SK-N-SH treated with all-trans-retinoic acid at 6 μM for 48 hours (cell line): ENCODE results near the gene HOXA7.

ENCODE experiments used
- ARNTL ChIP-seq: fragments of 450-650 bp; formaldehyde crosslinking; IDR thresholded peaks from 2 replicates; pipeline ENCODE4 v1.5.0; 2020; ENCODE audit warnings: low read depth, mild to moderate bottlenecking, moderate library complexity, borderline replicate concordance
- ESRRG ChIP-seq: fragments of 250-450 bp; sonication (Bioruptor Pico); IDR thresholded peaks from 2 replicates; pipeline ENCODE4 v1.6.1; 2021; ENCODE audit warnings: mild to moderate bottlenecking
- GLIS3 ChIP-seq: fragments of 250-450 bp; sonication (Bioruptor Pico); IDR thresholded peaks from 2 replicates; pipeline ENCODE4 v1.5.0; 2020; ENCODE audit warnings: mild to moderate bottlenecking, moderate library complexity
- ISL1 ChIP-seq: fragments of 250-450 bp; sonication (Bioruptor Pico); IDR thresholded peaks from 2 replicates; pipeline ENCODE4 v2.1.2; 2022; ENCODE audit warnings: mild to moderate bottlenecking, moderate library complexity
- OSR1 ChIP-seq: fragments of 250-450 bp; sonication (Bioruptor Pico); IDR thresholded peaks from 2 replicates; pipeline ENCODE4 v1.8.0; 2022; ENCODE audit warnings: moderate library complexity, mild to moderate bottlenecking, inconsistent platforms
- RARB ChIP-seq: fragments of 250-450 bp; sonication (Bioruptor Pico); IDR thresholded peaks from 2 replicates; pipeline ENCODE4 v1.8.0; 2021; ENCODE audit warnings: mild to moderate bottlenecking, moderate library complexity
- TCF4 ChIP-seq: fragments of 250-450 bp; sonication (Bioruptor Pico); IDR thresholded peaks from 2 replicates; pipeline ENCODE4 v1.8.0; 2021; ENCODE audit warnings: mild to moderate bottlenecking, moderate library complexity, borderline replicate concordance
- ZNF565 ChIP-seq: fragments of 450-650 bp; formaldehyde crosslinking; conservative IDR thresholded peaks from 2 replicates; pipeline ENCODE4 v1.5.0; 2020; ENCODE audit warnings: low read depth, mild to moderate bottlenecking, moderate library complexity
- ZNF70 ChIP-seq: fragments of 450-650 bp; formaldehyde crosslinking; IDR thresholded peaks from 2 replicates; pipeline ENCODE4 v1.5.0; 2020; ENCODE audit warnings: mild to moderate bottlenecking, moderate library complexity
- TF ChIP-seq, protein P1 (sequence below): fragments of 250-450 bp; sonication (Bioruptor Pico); IDR thresholded peaks from 2 replicates; pipeline ENCODE4 v1.5.1; 2020; ENCODE audit warnings: low read depth, mild to moderate bottlenecking, moderate library complexity
- TF ChIP-seq, protein P2 (sequence below): fragments of 250-450 bp; sonication (Bioruptor Pico); IDR thresholded peaks from 2 replicates; pipeline ENCODE4 v1.8.0; 2020; ENCODE audit warnings: mild to moderate bottlenecking, moderate library complexity, borderline replicate concordance
- TF ChIP-seq, protein P3 (sequence below): fragments of 250-450 bp; sonication (Bioruptor Pico); IDR thresholded peaks from 2 replicates; pipeline ENCODE4 v1.8.0; 2021; ENCODE audit warnings: low read depth, mild to moderate bottlenecking, moderate library complexity, borderline replicate concordance

DNA sequence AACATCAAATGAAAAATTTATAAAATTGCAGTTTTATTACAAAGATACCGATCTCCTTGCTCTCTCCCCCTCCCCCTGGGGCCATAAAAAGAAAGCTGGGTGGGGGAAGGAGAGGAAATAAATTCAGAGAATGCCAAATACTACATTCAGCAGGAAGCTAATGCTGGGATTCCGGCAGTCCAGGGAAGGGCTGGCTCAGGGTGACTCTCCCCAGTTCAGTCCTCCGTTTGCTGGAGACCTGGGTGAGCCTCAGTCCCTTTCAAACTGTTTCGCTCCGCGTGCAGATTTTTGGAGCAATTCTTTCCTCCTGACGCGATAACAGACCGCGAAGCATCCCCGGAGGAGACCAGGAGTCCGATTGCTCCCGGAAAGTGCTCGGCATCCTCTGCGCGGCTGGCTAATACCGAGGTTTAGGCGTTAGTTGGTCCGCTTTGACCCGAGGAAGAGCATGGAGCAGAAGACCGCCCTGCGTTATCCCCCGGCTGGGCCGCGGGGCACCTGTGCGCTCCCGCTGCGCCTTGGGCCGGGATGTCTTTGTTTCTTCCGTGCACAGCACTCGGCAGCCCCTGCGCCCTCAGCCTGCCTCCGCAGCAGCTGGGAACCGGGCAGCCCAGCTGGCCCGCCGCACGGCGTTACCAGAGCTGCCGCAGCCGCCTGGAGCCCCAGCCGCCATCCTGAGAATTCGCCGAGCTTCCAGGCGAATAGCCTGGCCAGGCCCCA is 50.1 kb downstream of the HOXA7 start:
- TF ChIP-seq, protein P1, sequence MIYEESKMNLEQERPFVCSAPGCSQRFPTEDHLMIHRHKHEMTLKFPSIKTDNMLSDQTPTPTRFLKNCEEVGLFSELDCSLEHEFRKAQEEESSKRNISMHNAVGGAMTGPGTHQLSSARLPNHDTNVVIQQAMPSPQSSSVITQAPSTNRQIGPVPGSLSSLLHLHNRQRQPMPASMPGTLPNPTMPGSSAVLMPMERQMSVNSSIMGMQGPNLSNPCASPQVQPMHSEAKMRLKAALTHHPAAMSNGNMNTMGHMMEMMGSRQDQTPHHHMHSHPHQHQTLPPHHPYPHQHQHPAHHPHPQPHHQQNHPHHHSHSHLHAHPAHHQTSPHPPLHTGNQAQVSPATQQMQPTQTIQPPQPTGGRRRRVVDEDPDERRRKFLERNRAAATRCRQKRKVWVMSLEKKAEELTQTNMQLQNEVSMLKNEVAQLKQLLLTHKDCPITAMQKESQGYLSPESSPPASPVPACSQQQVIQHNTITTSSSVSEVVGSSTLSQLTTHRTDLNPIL (CRISPR knock-in tag), result no peak
- TF ChIP-seq ISL1 (CRISPR knock-in tag) (no peak), ZNF565 (CRISPR knock-in tag) (no peak), ARNTL (CRISPR knock-in tag) (no peak), GLIS3 (CRISPR knock-in tag) (no peak), ESRRG (CRISPR knock-in tag) (no peak), ZNF70 (CRISPR knock-in tag) (no peak), OSR1 (CRISPR knock-in tag) (no peak), TCF4 (no peak), RARB (CRISPR knock-in tag) (no peak)
- TF ChIP-seq, protein P2, sequence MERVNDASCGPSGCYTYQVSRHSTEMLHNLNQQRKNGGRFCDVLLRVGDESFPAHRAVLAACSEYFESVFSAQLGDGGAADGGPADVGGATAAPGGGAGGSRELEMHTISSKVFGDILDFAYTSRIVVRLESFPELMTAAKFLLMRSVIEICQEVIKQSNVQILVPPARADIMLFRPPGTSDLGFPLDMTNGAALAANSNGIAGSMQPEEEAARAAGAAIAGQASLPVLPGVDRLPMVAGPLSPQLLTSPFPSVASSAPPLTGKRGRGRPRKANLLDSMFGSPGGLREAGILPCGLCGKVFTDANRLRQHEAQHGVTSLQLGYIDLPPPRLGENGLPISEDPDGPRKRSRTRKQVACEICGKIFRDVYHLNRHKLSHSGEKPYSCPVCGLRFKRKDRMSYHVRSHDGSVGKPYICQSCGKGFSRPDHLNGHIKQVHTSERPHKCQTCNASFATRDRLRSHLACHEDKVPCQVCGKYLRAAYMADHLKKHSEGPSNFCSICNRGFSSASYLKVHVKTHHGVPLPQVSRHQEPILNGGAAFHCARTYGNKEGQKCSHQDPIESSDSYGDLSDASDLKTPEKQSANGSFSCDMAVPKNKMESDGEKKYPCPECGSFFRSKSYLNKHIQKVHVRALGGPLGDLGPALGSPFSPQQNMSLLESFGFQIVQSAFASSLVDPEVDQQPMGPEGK, result no peak
- TF ChIP-seq, protein P3, sequence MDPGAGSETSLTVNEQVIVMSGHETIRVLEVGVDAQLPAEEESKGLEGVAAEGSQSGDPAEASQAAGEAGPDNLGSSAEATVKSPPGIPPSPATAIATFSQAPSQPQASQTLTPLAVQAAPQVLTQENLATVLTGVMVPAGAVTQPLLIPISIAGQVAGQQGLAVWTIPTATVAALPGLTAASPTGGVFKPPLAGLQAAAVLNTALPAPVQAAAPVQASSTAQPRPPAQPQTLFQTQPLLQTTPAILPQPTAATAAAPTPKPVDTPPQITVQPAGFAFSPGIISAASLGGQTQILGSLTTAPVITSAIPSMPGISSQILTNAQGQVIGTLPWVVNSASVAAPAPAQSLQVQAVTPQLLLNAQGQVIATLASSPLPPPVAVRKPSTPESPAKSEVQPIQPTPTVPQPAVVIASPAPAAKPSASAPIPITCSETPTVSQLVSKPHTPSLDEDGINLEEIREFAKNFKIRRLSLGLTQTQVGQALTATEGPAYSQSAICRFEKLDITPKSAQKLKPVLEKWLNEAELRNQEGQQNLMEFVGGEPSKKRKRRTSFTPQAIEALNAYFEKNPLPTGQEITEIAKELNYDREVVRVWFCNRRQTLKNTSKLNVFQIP (CRISPR knock-in tag), result no peak
